Activated CD4-positive, alpha-beta T cell treated with anti-CD3 and anti-CD28 coated beads, Interleukin-2, amount 50 U/mL, for 16 hours (primary cell): ENCODE measurements around the gene PIGP.
"Not testable (repeated sequence)": the region's sequence is repeated elsewhere in the genome, so short reads cannot be mapped to it uniquely, and the experiment has no call there.

Source experiments
- DNase-seq: peaks from one replicate; pipeline ENCODE4 v3.0.0-alpha.2; 2020

PIGP gene

DNA sequence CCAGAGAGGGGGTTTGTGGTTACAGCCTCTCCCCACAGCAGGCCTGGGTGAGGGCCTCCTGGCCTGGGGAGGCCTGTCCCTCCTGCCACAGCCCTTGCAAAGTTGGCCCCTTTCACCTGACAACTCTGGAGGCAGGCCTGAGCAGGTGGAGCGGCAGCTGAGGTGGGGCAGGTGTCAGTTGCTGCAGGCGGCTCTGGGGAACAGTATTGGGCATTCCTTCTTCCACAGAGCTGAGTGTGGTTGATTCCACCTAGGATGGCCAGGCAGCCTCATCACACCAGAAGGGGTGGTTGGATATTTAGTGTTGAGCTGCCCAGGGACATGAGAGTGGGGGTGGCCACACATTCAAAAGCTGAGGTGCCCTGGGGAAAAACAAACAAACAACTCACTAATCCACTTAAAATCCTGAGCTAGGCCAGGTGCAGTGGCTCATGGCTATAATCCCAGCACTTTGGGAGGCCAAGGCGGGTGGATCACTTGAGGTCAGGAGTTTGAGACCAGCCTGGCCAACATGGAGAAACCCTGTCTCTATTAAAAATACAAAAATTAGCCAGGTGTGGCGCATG, 31.1 kb downstream of the PIGP start:
- no peak for DNase-seq

DNA sequence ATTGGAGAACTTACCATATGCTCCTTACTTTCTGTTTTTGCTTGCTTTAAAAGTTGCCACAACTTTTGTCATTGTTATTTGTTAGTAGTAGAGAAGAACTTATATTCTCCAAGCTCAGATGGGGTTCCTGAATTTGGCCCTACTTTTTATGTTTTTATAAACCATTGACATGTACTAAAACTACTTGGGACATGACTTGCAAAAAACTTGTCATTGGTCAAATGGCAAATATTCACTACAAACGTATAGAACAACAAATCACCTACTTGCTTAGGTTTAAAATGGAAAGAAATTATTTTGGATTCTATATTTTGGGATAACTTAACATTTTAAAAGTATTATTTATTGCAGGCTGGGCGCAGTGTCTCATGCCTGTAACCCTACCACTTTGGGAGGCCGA, 32.7 kb downstream of the PIGP start:
- DNase-seq: no peak

DNA sequence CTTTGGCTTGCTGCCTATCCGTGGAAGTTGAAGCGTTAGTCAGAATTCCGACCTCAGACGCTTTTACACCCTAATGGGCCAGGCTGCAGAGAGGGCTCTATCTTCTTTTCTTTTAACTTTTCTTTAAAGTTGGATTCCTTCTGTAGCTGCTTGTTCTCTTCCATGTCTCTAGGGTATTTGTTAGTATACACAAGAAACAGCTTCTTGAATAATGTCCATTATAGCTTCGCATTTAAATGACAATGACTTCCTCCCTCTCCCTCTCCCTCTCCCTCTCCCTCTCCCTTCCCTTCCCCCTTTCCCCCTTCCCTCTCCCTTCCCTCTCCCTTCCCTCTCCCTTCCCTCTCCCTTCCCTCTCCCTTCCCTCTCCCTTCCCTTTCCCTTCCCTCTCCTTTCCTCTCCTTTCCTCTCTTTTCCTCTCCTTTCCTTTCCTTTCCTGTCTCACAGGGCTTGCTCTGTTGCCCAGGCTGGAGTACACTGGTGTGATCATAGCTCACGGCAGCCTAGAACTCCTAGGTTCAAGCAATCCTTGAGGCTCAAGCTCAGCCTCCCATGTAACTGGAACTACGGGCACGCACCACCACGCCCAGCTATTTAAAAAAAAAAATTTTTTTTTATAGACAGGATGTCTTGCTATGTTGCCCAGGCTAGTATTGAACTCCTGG, 33.3 kb downstream of the PIGP start:
- DNase-seq: no peak

DNA sequence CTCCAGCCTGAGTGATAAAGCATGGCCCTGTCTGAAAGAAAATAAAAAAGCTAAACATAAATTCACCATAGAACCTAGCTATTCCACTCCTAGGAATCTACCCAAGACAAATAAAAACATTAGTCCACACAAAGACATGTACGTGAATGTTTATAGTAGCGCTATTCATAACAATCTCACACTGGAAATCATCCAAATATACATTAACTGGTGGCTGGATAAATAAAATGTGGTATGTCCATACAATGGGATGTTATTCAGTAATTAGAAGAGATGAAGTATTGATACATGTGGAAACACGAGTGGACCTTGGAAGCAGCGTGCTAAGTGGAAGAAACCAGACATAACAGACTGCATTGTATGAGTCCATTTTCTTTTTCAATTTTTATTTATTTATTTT, 36.7 kb downstream of the PIGP start:
- DNase-seq: no peak

DNA sequence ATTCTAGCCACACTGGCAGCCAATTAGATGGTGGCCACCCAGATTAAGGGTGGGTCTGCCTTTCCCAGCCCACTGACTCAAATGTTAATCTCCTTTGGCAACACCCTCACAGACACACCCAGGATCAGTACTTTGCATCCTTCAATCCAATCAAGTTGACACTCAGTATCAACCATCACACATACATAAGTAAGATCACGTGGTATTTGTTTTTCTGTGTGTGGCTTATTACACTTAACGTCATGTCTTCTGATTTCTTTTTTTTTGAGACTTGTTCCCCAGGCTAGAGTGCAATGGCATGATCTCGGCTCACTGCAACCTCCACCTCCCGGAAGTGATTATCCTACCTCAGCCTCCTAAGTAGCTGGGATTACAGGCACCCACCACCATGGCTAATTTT, 38.5 kb downstream of the PIGP start:
- DNase-seq: not testable (repeated sequence)

DNA sequence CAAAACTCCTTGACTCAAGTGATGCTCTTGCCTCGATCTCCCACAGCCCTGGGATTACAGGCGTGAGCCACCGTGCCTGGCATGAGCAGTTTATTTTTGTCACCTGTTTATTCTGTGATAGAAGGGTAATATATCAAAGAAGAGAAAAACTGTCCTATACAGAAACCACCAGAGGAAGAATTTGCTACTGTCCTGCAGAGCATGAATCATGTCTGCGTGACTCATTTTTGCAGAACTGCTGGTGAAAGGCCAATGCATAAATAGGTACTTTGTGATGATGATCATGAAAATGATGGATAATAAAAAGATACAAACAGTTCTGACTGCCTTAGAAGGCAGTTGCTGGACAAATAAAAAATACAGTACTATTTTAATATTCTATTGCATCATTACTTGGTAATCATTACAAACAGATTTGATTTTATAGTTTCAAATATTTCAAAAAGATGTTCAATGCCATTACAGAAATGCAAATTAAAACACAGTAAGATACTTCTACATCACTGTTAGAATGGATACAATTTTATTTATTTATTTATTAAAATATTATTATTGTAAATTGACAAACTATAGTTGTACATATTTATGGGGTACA, 39.9 kb downstream of the PIGP start:
- DNase-seq: peak; percentile 9

DNA sequence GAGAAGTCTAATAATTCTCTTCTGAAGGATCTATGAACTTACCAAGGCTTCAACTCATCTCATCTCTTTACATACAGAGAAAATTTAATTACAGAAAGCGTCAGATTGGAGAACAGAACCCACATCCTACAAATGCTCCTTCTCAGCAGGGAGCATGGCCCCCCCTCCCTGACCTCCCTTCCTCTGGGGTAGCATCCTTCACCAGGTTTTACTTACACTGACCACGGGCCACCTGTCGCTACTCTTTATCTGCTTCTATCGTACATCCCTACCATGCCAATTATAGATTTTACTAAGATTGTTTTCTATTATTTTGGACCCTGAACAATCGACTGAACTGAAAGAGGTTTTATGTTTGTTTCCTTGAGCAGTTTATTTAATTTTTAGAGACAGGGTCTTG, 40.6 kb downstream of the PIGP start:
- no peak for DNase-seq

DNA sequence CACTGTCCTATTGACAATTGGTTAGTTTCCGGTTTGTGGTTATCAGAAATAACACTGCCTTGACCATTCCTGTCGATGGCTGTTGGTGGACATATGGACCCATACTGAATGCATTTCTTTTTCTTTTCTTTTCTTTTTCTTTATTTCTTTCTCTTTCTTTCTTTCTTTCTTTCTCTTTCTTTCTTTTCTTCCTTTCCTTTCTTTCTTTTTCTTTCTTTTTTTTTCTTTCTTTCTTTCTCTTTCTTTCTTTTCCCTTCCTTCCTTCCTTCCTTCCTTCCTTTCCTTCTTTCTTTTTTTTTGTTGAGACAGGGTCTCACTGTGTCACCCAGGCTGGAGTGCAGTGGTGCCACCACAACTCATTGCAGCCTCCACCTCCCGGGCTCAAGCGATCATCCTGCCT, 42.0 kb downstream of the PIGP start:
- DNase-seq: no peak

DNA sequence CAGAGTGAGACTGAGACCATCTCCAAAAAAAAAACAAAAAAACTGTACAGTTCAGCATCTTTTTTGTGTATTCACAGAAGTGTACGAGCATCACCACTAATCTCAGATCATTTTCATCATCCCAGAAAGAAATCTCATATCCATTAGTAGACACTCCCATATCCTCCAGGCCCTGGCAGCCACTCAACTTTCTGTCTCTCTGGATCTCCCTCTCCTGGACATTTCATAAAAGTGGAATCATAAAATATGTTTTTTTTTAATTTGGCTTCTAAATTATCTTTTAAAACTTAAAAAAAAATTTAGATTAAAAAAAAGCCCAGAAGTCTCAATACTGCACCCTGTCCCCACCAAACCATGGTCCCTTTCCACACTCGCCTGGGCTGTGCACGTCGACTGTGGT, 44.3 kb downstream of the PIGP start:
- DNase-seq: no peak

DNA sequence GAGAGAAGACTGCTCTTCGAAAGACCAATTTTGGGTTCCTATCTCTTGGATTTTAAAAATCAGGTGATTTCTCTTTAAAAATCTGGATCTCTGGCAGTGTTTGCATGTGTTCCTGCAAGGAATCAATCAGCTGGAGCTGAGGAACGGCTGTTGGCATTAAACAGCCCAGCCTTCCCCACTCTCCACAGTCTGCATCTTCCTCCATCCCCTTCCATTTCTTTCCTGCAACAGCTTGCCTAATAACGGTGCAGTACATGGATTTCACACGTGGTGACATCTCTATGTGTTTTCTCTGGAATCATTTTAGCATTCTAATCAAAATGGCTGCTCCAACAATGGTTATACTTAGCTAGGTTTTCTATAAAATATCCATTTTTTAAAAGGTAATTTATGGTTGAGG, 46.4 kb downstream of the PIGP start:
- no peak for DNase-seq

DNA sequence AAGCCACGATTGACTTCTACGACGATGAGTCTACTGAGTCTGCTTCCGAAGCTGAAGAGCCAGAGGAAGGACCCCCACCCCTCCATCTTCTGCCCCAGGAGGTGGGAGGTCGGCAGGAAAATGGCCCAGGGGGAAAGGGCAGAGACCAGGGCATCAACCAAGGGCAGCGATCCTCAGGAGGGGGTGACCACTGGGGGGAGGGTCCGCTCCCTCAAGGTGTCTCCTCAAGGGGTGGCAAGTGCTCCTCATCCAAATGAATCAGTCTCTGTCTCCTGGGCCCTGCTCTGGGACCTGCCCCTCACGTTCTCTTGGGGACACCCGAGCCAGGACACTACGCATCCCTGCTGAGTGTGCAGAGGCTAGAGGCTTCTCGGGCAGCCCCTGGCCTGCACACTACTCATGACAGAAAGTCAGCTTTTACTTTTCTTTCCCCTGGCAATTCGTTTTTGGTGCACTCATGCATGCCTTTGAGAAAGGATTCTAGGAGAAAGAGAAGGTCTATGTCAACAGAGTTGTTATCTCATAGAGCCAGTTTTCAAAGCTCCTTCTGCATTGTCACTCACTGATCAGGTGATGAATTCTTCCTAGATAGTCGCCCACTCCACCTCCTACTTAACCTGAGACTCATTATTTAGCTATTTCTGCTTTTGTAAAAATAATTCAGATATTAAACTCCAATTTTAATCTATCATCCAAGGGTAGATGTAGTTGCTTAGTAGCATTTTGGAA, 54.8 kb downstream of the PIGP start:
- DNase-seq: no peak
